SU-DHL-6 (cell line): Measurements from ENCODE around the gene TNIK.

Experiments
- H2AFZ ChIP-seq: fragments of 200-600 bp; sonication (generic); 2 replicates; pipeline ENCODE4 v1.6.1; 2014; ENCODE audit warnings: low read depth, mild to moderate bottlenecking, moderate library complexity, mixed read lengths, antibody characterized with exemption, low read length; ENCODE audit not compliant: severe bottlenecking
- H3F3A ChIP-seq: fragments of 200-600 bp; shearing (Covaris generic); 2 replicates; pipeline ENCODE4 v1.6.0; 2016; ENCODE audit warnings: antibody characterized with exemption, mild to moderate bottlenecking; ENCODE audit not compliant: insufficient read depth
- H3K27ac ChIP-seq: fragments of 200-600 bp; sonication (generic); 2 replicates; pipeline ENCODE4 v1.5.1; 2016; ENCODE audit warnings: low read depth, mild to moderate bottlenecking, low read length, moderate library complexity, mixed read lengths
- H3K27me3 ChIP-seq: fragments of 200-600 bp; sonication (generic), shearing (Covaris generic); 2 replicates; pipeline ENCODE4 v1.6.0; 2014; ENCODE audit warnings: mild to moderate bottlenecking, low read length
- H3K36me3 ChIP-seq: fragments of 200-600 bp; sonication (generic); 2 replicates; pipeline ENCODE4 v1.6.1; 2014; ENCODE audit warnings: mild to moderate bottlenecking, low read length, mixed read lengths
- H3K4me2 ChIP-seq: fragments of 300-600, 200-600 bp; shearing (Covaris generic), sonication (generic); 2 replicates; pipeline ENCODE4 v1.6.0; 2014; ENCODE audit warnings: low read length, low read depth, mild to moderate bottlenecking; ENCODE audit not compliant: poor library complexity, severe bottlenecking
- H3K4me3 ChIP-seq: fragments of 200-600 bp; sonication (generic); 2 replicates; pipeline ENCODE4 v1.5.1; 2014; ENCODE audit warnings: antibody characterized with exemption, low read length, mild to moderate bottlenecking, mixed read lengths; ENCODE audit not compliant: insufficient read depth, poor library complexity, severe bottlenecking
- H3K79me2 ChIP-seq: fragments of 200-600 bp; sonication (generic); 2 replicates; pipeline ENCODE4 v1.6.1; 2014; ENCODE audit warnings: mild to moderate bottlenecking, low read length, moderate library complexity; ENCODE audit not compliant: insufficient read depth
- H3K9ac ChIP-seq: fragments of 200-600 bp; sonication (generic); 2 replicates; pipeline ENCODE4 v1.7.0; 2014; ENCODE audit warnings: mild to moderate bottlenecking, low read length
- H3K9me2 ChIP-seq: fragments of 200-600 bp; sonication (generic); replicated peaks from 2 replicates; pipeline ENCODE4 v1.6.1; 2014; ENCODE audit warnings: low read length; ENCODE audit not compliant: insufficient read depth
- H3K9me3 ChIP-seq: fragments of 200-600 bp; sonication (generic); 2 replicates; pipeline ENCODE4 v1.6.1; 2014; ENCODE audit warnings: low read length, mixed read lengths; ENCODE audit not compliant: insufficient read depth
- H4K20me1 ChIP-seq: fragments of 200-600 bp; sonication (generic); 2 replicates; pipeline ENCODE4 v1.6.1; 2014; ENCODE audit warnings: low read depth, mild to moderate bottlenecking, antibody characterized with exemption, low read length, moderate library complexity, mixed read lengths
- CTCF ChIP-seq: fragments of 200-600 bp; sonication (generic); IDR thresholded peaks from one replicate; pipeline ENCODE4 v1.5.1; 2017; ENCODE audit warnings: antibody characterized with exemption, mild to moderate bottlenecking, low read length, moderate library complexity; ENCODE audit not compliant: insufficient read depth, poor library complexity, severe bottlenecking
- EZH2phosphoT487 ChIP-seq: fragments of 200-600 bp; sonication (generic), shearing (Covaris generic); conservative IDR thresholded peaks from 2 replicates; pipeline ENCODE4 v1.6.1; 2018; ENCODE audit warnings: mild to moderate bottlenecking, antibody characterized with exemption, low read length, moderate library complexity, mixed read lengths

The TNIK gene

GRCh38 chr3:171309906-171310359 lies 150.3 kb downstream of the TNIK start:
- no peaks in the 10 kb centered on the region for H3K9me2 ChIP-seq
- no peak overlapping the region for H3K9ac ChIP-seq
- H3K4me2 ChIP-seq: no peak overlapping the region
- H3K27ac ChIP-seq: no peak overlapping the region
- no peaks in the 10 kb centered on the region for H3K27me3 ChIP-seq
- no peak overlapping the region for H2AFZ ChIP-seq
- no peaks in the 10 kb centered on the region for H3K36me3 ChIP-seq
- H3K79me2 ChIP-seq: no peaks in the 10 kb centered on the region
- TF ChIP-seq CTCF: no peak
- TF ChIP-seq EZH2phosphoT487: no peak
- no peak overlapping the region for H3K4me3 ChIP-seq
- H4K20me1 ChIP-seq: no peaks in the 10 kb centered on the region
- H3F3A ChIP-seq: no peaks in the 10 kb centered on the region
- no peaks in the 10 kb centered on the region for H3K9me3 ChIP-seq

GRCh38 chr3:171307988-171308387 lies 152.2 kb downstream of the TNIK start:
- no peak overlapping the region for H3K4me2 ChIP-seq
- H3K27me3 ChIP-seq: no peaks in the 10 kb centered on the region
- H3K9me3 ChIP-seq: no peaks in the 10 kb centered on the region
- TF ChIP-seq CTCF (no peak), EZH2phosphoT487 (no peak)
- H3K79me2 ChIP-seq: no peaks in the 10 kb centered on the region
- no peak overlapping the region for H2AFZ ChIP-seq
- H3K4me3 ChIP-seq: no peak overlapping the region
- no peak overlapping the region for H3K9ac ChIP-seq
- no peaks in the 10 kb centered on the region for H4K20me1 ChIP-seq
- H3F3A ChIP-seq: no peaks in the 10 kb centered on the region
- no peaks in the 10 kb centered on the region for H3K36me3 ChIP-seq
- no peaks in the 10 kb centered on the region for H3K9me2 ChIP-seq
- no peak overlapping the region for H3K27ac ChIP-seq

- H3F3A ChIP-seq: no peaks in the 10 kb centered on the region
- no peak overlapping the region for H3K9ac ChIP-seq
- no peaks in the 10 kb centered on the region for H3K9me2 ChIP-seq
- H3K4me3 ChIP-seq: no peak overlapping the region
- no peaks in the 10 kb centered on the region for H3K27me3 ChIP-seq
- H3K9me3 ChIP-seq: no peaks in the 10 kb centered on the region
- H2AFZ ChIP-seq: no peak overlapping the region
- H3K27ac ChIP-seq: no peak overlapping the region
- TF ChIP-seq CTCF (no peak), EZH2phosphoT487 (no peak)
- H3K4me2 ChIP-seq: no peak overlapping the region
- no peaks in the 10 kb centered on the region for H3K36me3 ChIP-seq
- H4K20me1 ChIP-seq: no peaks in the 10 kb centered on the region
- no peaks in the 10 kb centered on the region for H3K79me2 ChIP-seq
Observed at GRCh38 chr3:171307046-171307585, 153.1 kb downstream of the TNIK start.
